ENCODE measurements around the gene NAGPA.

The NAGPA gene

DNA sequence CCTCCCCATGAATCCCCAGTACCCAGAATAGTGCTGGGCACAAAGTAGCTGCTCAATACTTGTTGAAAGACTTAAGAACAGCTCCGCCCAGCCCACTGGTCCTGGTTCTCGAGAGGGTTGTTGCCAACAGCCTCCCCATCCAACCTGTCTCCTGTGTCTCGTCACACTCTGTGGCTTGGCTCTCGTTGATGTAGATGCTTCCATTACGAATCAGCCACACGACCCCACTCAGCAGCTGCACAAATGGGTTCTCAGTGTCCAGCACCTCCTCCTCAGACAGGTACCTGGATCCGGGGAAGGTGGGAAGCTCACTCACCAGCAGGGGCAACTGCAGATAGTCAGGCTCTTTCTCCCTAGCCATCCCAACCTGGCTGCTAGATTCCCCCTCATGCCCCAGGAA lies 2.1 kb downstream of the NAGPA start:
- no peak for TF ChIP-seq JUND (IDR thresholded peaks at IDR 0.05; ENCODE audit: low read depth)
- in situ Hi-C loops (cut with HindIII; ENCODE audit: low pct_unique_long_range_greater_than_20kb, low sequenced_read_pairs) = no loop called here
- no peak for DNase-seq (ENCODE audit: low read depth in 1 of 2, low spot score in 1 of 2)

DNA sequence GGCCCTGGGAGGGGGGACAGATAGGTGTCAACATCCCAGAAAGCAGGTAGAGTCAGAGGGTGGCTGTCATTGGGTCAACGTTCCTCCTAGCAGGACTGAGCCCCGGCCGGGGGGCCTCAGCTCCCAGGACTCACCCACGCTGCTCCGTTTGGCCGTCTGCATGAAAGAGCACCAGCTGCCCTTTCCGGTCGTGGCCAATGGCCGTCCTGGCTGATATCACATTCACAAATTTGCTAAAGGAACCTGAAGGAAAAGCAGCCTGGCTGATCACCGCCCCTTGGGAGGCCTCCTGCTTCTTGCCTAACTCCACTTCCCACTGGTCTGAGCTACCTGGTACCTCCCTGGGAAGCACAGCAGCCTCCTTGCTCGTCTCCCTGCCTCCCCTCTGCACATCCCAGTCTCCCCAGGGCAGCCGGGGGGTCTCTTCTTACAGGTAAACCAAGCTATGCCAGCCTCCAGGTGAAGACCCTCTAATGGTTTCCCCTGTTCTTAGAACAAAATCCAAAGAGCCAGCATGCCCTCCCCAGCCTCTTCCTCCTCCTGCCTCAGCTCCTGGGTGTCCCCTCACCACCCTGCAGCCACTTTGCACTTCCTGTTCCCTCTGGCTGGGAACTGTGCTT lies 3.4 kb downstream of the NAGPA start:
- in situ Hi-C loops (cut with HindIII; ENCODE audit: low pct_unique_long_range_greater_than_20kb, low sequenced_read_pairs) = no loop called here
- DNase-seq (ENCODE audit: low read depth in 1 of 2, low spot score in 1 of 2) = no peak
- no peak for TF ChIP-seq JUND (IDR thresholded peaks at IDR 0.05; ENCODE audit: low read depth)

DNA sequence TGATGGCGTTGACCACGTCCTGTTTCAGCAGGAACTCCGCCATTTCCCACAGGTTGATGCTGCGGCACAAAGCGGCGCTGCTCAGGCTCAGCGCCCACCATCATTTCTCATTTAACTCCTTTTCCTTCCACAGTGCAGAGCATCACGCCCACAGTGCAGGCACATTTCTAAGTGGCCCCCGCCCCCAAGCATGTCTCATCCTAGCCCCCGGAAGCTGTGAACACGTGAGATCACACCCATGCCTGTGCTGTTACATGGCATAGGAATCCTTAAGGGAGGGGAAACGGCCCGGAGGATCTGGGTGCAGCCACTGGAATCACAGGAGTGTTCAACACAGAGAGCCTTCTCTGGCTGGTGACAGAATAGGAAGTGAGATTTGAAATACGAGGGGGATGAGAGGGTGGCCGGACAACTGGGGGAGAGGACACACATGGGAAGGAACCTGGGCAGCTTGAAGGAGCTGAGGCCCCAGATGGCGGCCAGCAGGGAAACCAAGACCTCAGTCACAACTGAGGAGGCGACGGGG lies 4.7 kb downstream of the NAGPA start:
- in situ Hi-C loops (cut with HindIII; ENCODE audit: low pct_unique_long_range_greater_than_20kb, low sequenced_read_pairs) = no loop called here
- no peak for TF ChIP-seq JUND (IDR thresholded peaks at IDR 0.05; ENCODE audit: low read depth)
- DNase-seq (ENCODE audit: low read depth in 1 of 2, low spot score in 1 of 2) = no peak

DNA sequence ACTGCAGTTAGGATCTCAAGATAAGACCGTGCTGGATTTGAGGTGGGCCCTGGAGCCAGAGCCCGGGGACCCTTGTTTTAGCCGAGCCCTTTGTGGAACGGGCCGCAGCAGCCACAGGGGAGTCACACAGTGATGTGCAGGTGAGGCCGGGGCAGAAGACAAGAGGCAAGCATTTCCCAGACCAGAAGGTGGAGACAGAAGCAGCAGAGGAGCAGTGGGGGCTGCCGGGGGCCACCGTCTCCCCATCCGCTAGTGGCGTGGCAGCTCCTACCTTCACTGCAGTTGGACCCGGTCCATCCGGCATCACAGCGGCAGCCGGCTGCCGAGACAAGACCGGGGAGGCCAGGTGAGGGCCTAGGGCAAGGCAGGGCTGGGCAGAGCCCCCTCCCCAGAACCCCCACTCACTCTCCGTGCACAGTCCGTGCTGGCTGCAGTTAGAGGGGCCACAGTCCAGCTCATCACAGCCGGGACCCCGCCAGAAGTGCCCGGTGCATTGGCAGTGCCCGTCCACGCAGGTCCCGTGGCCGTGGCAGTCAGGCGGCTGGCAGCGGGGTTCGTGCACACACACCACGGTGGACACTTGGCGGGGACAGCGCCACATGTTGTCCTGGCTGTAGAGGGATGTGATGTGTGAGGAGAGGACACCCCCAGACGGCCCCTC lies 6.0 kb downstream of the NAGPA start:
- in situ Hi-C loops (cut with HindIII; ENCODE audit: low pct_unique_long_range_greater_than_20kb, low sequenced_read_pairs) = no loop called here
- TF ChIP-seq JUND (IDR thresholded peaks at IDR 0.05; ENCODE audit: low read depth) = no peak
- DNase-seq (ENCODE audit: low read depth in 1 of 2, low spot score in 1 of 2) = no peak

DNA sequence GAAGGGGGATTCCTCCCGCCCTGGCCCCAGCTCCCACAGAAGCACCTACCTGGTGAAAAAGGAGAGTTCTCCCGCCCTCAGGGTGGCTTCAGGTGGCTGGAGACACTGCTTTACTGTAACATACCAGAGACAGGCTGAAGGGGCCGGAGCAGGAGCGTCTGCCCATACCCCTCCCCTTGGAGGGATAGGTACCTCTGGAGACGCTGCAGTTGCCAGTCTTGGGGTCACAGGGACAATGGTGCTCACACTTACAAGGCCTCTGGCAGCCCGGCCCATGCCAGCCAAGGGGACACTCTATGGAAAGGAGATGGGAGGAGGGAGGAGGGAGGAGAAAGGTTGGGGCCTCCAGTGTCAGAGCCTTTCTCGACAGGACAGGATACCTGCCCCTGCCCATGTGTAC lies 6.6 kb downstream of the NAGPA start:
- in situ Hi-C loops (cut with HindIII; ENCODE audit: low pct_unique_long_range_greater_than_20kb, low sequenced_read_pairs) = no loop called here
- DNase-seq (ENCODE audit: low read depth in 1 of 2, low spot score in 1 of 2) = no peak
- TF ChIP-seq JUND (IDR thresholded peaks at IDR 0.05; ENCODE audit: low read depth) = no peak

DNA sequence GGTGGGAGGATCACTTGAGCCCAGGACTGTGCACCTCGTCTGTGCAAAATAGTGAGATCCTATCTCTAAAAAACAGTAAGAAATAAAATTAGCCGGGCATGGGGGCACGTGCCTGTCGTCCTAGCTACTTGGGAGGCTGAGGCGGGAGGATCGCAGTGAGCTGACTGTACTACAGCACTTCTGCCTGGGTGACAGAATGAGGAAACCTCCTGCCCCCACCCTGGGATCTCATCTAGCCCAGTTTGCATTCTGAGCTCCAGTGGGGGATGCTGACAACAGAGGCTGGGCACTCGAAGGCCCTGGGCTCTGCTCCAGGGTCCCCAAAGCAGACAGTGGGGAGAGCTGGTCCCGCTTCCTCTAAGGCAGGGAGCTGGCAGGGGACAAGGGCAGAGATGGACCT lies 7.1 kb downstream of the NAGPA start:
- DNase-seq (ENCODE audit: low read depth in 1 of 2, low spot score in 1 of 2) = no peak
- in situ Hi-C loops (cut with HindIII; ENCODE audit: low pct_unique_long_range_greater_than_20kb, low sequenced_read_pairs) = no loop called here
- TF ChIP-seq JUND (IDR thresholded peaks at IDR 0.05; ENCODE audit: low read depth) = no peak

DNA sequence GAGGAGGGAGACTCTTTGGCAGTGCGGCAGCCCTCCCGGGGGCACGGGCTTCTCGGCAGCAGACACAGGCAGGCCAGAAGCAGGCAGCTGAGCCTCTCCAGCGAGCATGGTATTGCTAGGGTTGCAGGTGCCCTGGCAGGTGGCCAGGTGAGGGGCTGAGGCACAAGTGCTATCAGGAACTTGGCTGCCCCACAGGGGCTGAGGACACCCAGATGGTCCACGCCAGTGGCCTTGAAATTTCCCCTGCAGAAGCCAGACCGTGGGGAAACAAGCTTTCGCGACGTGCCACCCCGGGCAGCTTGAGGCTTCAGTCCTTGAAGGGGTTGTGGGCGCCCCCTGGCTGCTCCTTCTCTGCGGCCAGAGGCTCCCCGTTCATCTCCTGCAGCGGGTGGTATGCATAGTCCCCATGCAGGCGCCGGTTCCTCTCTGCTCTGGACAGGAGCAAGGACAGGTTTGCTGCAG lies 8.5 kb downstream of the NAGPA start:
- DNase-seq (ENCODE audit: low read depth in 1 of 2, low spot score in 1 of 2) = peak in 1 of 2 experiments; percentile 8
- TF ChIP-seq JUND (IDR thresholded peaks at IDR 0.05; ENCODE audit: low read depth) = no peak
- in situ Hi-C loops (cut with HindIII; ENCODE audit: low pct_unique_long_range_greater_than_20kb, low sequenced_read_pairs) = no loop called here

DNA sequence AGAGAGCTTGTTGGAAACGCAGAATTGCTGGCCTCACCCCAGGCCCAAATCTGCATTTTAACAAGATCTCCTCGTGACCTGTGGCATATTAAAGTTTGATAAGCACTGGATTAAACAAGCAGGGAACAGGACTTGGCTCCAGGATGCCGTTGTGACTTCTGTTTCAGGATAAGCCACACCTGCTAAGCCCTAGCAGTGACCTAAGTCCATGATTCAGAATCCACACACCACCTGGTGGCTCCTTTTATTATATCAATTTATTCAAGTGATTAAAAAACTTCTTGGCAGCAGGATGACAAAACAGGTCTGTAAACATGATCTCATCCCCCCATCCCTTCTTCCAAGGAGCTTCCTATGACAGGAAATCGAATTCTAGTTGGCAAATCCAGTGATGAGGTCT lies 9.1 kb downstream of the NAGPA start:
- in situ Hi-C loops (cut with HindIII; ENCODE audit: low pct_unique_long_range_greater_than_20kb, low sequenced_read_pairs) = no loop called here
- peak; percentile 71 to 78 for DNase-seq (ENCODE audit: low read depth in 1 of 2, low spot score in 1 of 2)
- TF ChIP-seq JUND (IDR thresholded peaks at IDR 0.05; ENCODE audit: low read depth) = no peak

DNA sequence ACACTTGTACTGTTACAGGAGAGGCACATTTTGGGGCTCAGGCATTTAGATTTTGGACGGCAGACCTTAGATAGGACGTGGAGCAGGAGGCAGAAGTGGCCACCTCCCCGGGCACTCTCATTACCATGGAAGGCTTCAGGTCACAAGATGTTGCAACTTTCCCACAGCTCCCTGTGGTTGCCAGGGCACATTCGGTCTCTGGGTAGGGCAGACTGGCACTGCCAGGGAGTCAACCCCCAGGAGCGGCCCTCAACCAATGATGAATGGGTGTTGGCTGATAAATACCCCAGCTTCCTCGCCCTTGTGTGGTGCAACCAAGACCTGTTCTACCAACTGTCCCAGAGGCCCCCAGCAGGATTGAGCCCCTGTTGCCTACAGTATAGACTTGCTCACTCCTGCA lies 11.2 kb downstream of the NAGPA start:
- no peak for TF ChIP-seq JUND (IDR thresholded peaks at IDR 0.05; ENCODE audit: low read depth)
- no peak for DNase-seq (ENCODE audit: low read depth in 1 of 2, low spot score in 1 of 2)
- in situ Hi-C loops (cut with HindIII; ENCODE audit: low pct_unique_long_range_greater_than_20kb, low sequenced_read_pairs) = no loop called here

DNA sequence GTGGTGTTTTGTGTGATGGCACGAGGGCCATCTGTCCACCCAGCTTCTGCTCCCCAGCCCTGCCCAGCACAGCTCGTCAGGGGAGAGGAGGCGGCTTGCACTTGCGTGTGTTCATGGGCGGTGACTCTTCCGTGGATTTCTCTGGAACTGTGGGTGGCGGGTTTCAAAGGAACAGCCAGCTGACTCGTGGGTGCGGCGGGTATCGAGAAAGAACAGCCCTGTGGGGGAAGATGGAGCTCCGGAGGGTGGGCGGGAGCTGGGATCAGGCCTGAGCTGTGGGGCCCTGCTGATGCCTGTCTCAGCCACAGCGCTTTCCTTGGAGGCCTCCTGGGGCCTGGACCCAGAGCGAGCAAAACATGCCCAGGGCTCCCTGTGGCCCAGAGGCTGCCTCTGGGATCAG lies 13.2 kb downstream of the NAGPA start:
- in situ Hi-C loops (cut with HindIII; ENCODE audit: low pct_unique_long_range_greater_than_20kb, low sequenced_read_pairs) = no loop called here
- no peak for DNase-seq (ENCODE audit: low read depth in 1 of 2, low spot score in 1 of 2)
- no peak for TF ChIP-seq JUND (IDR thresholded peaks at IDR 0.05; ENCODE audit: low read depth)

DNA sequence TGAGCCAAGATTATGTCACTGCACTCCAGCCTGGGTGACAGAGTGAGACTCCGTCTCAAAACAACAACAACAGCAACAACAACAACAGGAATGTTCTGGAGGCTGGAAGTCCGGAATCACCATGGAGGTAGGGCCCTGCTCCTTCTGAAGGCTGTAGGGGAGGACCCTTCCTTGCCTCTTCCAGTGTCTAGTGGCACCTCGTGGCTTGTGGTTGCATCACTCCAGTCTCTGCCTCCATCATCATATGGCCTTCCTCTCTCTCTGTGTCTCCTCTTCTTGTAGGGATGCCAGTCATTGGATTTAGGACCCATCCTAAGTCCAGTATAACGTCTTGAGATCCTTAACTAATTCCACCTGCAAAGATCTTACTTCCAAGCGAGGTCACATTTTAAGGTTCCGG lies 14.0 kb downstream of the NAGPA start:
- in situ Hi-C loops (cut with HindIII; ENCODE audit: low pct_unique_long_range_greater_than_20kb, low sequenced_read_pairs) = no loop called here
- DNase-seq (ENCODE audit: low read depth in 1 of 2, low spot score in 1 of 2) = peak in 1 of 2 experiments; percentile 13
- TF ChIP-seq JUND (IDR thresholded peaks at IDR 0.05; ENCODE audit: low read depth) = no peak

DNA sequence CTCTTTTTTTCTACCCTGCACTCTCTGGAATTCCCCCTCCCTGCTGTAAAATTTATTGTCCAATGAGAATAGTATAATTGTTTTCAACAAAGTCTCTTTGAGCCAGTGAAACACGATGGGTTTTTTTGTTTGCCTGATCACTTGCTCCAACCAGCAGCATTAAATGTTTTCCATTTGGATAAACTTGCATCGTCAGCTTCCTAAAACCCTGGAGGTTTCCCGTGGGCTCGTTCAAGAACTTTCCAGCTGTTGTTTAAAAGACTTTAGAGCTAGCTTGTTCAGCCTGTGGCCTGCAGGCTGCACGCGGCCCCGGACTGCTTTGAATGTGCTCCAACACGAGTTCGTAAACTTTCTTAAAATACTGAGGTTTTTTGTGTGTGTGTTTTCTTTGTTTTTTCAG lies 14.9 kb downstream of the NAGPA start:
- in situ Hi-C loops (cut with HindIII; ENCODE audit: low pct_unique_long_range_greater_than_20kb, low sequenced_read_pairs) = no loop called here
- TF ChIP-seq JUND (IDR thresholded peaks at IDR 0.05; ENCODE audit: low read depth) = no peak
- DNase-seq (ENCODE audit: low read depth in 1 of 2, low spot score in 1 of 2) = no peak

DNA sequence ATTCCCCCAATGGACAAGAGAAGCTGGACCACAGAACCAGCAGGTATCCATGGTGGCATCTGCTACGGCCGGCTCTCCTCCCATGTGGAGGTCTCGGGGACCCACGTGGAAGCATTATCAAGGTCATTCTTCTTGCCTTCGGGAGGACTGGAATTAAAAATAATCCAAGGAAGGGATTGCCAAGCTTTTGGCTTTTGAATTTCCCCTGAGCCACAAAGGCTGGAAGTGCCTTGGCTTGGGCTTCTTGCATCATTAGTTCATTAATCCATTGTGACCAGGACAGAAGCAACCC lies 16.1 kb downstream of the NAGPA start:
- DNase-seq (ENCODE audit: low read depth in 1 of 2, low spot score in 1 of 2) = no peak
- in situ Hi-C loops (cut with HindIII; ENCODE audit: low pct_unique_long_range_greater_than_20kb, low sequenced_read_pairs) = no loop called here
- TF ChIP-seq JUND (IDR thresholded peaks at IDR 0.05; ENCODE audit: low read depth) = no peak
